Pancreas (tissue), 10 donors: ENCODE data around the gene CCHCR1. TPM values are rescaled to one million over a fixed set of nuclear protein-coding genes. Genes with fewer than 3 reads are reported as not detected.
A peak's percentile ranks its signal among the peaks of the same experiment; 100 is the strongest.

ENCODE experiments used
- ATAC-seq, 4 donors: fragments of 200-7000 bp; cut with Tn5 transposase; one replicate each; pipeline versions ENCODE4 v1.8.0 to v1.9.1; 2020; ENCODE audit warnings: mild to moderate bottlenecking in 4 of 4, moderate library complexity in 4 of 4
- DNase-seq, 6 donors: peaks; one replicate each; pipeline ENCODE4 v3.0.0-alpha.2; 2020
- FAIRE-seq: peaks from 2 replicates; lab custom pipeline; 2012; peaks lifted over from hg19 to GRCh38; lab: Jason Lieb, UNC
- H3K27ac ChIP-seq, 4 donors: fragments of 200-600 bp; sonication (generic); 1 replicate in 3 of 4; 2 replicates in 1 of 4; pipeline versions ENCODE4 v1.5.0 to v1.8.0; 2020
- H3K27me3 ChIP-seq, 4 donors: fragments of 200-600 bp; one replicate each; pipeline ENCODE4 v1.8.0; 2021
- H3K36me3 ChIP-seq, 3 donors: fragments of 200-600 bp; sonication (generic) in 1 of 3; one replicate each; pipeline versions ENCODE4 v1.5.0 to v1.8.0; 2020 to 2021
- H3K4me1 ChIP-seq, 3 donors: fragments of 200-600 bp; one replicate each; pipeline ENCODE4 v1.8.0; 2021
- H3K4me3 ChIP-seq, 4 donors: fragments of 200-600 bp; sonication (generic) in 2 of 4; one replicate each; pipeline versions ENCODE4 v1.5.0 to v1.8.0; 2020 to 2021
- H3K9me3 ChIP-seq, 4 donors: fragments of 200-600 bp; one replicate each; pipeline ENCODE4 v1.8.0; 2021
- WGBS, 2 donors: extraction: QIAGEN DNeasy Blood & Tissue Kit; methylation state at CpG; one replicate each; pipeline ENCODE4 v1.1.7; 2013; 5-methylcytosine and 5-hydroxymethylcytosine counted together
- intact Hi-C, 3 donors: fragments of 100-400 bp; cut with DNase I; formaldehyde crosslinking; loops; one replicate each; pipeline versions ENCODE4 v1.11.1 to v1.14.2; 2022
- polyA plus RNA-seq, 2 donors: library from polyadenylated mRNA; stranded (reverse); fragments of 200-250 nt; gene quantifications; one replicate each; pipeline ENCODE4 v1.2.3, GENCODE V29; 2013
- total RNA-seq, 6 donors: library from RNA; stranded (reverse); fragmentation: NEBNext Ultra II Directional in 4 of 6; extraction: Animal tissue kit (Norgen Biotek cat#: 25700) in 4 of 6; gene quantifications; one replicate each; pipeline versions ENCODE4 v1.2.1 to v1.2.4, GENCODE V29; 2021 to 2023
- TF ChIP-seq, protein P1 (sequence below), 4 donors: fragments of 200-600 bp; sonication (generic) in 3 of 4; IDR thresholded peaks; one replicate each; pipeline versions ENCODE4 v1.5.0 to v1.8.0; 2021; ENCODE audit warnings: antibody characterized with exemption in 4 of 4
- donor health status: healthy with polysubstance abuse.
- donor health status: DM: no; HTN: no; CAD: no; lungs with moderate emphysema.
- donor health status: DM: no; HTN: no; CAD: no.
- donor health status: control.
- donor health status: control.
- donor health status: Bipolar disorder and iron deficiency.
- donor health status: DM: yes; HTN: yes; CAD: no.
- donor health status: DM: no; HTN: no; CAD: no.
- donor health status: DM: no; HTN: no; CAD: no.
- donor health status: DM: yes; HTN: yes; CAD: no.

Gene CCHCR1
- total and polyA plus RNA-seq, 8 donors, result 6.7 to 27.0 (median 15.6) TPM

DNA sequence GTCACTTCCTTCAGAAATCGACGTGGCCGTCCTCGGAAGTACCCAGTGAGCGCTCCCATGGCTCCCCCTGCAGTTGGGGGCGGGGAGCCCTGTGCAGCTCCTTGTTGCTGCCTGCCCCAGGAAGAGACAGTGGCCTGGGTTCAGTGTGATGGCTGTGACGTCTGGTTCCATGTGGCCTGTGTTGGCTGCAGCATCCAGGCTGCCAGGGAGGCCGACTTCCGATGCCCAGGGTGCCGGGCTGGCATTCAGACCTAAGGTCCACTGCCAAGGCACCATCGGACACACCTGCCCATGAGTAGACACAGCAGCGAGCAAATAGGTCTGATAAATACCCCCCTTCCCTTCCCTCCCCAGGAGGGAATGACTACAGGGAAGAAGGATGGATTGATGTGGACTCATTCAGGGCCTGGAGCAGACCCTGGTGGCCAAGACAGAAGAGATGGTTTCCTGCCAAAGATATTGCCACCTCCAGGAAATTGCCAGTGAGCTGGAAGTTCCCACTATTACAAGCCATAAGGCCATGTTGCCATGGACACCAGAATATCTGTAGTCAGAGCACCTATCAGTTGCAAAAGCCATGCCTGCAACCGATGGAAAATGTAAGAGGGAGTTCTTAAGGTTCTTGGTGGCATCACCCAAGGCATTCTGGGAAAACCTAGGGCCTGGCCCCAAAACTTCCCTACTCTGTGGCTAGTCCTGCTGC is 5.0 kb upstream of the CCHCR1 start:
- WGBS, 2 donors, result 89 to 92% methylated on average over 13 of the region's 13 CpGs
- H3K4me1 ChIP-seq, result peaks cover 0 to 5% (median 4%) of the 10 kb centered on the region in 3 donors
- peak in 1 of 6 donors; percentile 51 for DNase-seq

GRCh38 chr6:31161216-31162126 is 3.9 kb upstream of the CCHCR1 start:
- Histone ChIP-seq H3K4me1 (peaks cover 0 to 9% (median 4%) of the 10 kb centered on the region in 3 donors), H3K9me3 (no peaks in the 10 kb centered on the region), H3K27me3 (no peaks in the 10 kb centered on the region), H3K27ac (no peak overlapping the region), H3K4me3 (no peak overlapping the region), H3K36me3 (peaks cover 0 to 6% (median 0%) of the 10 kb centered on the region in 3 donors)
- intact Hi-C loops, result no loop called here
- 91 to 94% methylated on average over 19 of the region's 19 CpGs for WGBS, 2 donors
- FAIRE-seq (no peak), DNase-seq (peak in 1 of 6 donors; percentile 64), ATAC-seq (no peak)
- TF ChIP-seq, protein P1, sequence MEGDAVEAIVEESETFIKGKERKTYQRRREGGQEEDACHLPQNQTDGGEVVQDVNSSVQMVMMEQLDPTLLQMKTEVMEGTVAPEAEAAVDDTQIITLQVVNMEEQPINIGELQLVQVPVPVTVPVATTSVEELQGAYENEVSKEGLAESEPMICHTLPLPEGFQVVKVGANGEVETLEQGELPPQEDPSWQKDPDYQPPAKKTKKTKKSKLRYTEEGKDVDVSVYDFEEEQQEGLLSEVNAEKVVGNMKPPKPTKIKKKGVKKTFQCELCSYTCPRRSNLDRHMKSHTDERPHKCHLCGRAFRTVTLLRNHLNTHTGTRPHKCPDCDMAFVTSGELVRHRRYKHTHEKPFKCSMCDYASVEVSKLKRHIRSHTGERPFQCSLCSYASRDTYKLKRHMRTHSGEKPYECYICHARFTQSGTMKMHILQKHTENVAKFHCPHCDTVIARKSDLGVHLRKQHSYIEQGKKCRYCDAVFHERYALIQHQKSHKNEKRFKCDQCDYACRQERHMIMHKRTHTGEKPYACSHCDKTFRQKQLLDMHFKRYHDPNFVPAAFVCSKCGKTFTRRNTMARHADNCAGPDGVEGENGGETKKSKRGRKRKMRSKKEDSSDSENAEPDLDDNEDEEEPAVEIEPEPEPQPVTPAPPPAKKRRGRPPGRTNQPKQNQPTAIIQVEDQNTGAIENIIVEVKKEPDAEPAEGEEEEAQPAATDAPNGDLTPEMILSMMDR (IDR thresholded peaks at IDR 0.05), result no peak

More for the DNA sequence above, 5.0 kb upstream of the CCHCR1 start:
- no peak overlapping the region for H3K4me3 ChIP-seq
- no peak overlapping the region for H3K27ac ChIP-seq
- intact Hi-C loops, result no loop called here
- H3K27me3 ChIP-seq, result no peaks in the 10 kb centered on the region
- H3K9me3 ChIP-seq, result no peaks in the 10 kb centered on the region
- peaks cover 0 to 6% (median 0%) of the 10 kb centered on the region in 3 donors for H3K36me3 ChIP-seq
- TF ChIP-seq, protein P1 (IDR thresholded peaks at IDR 0.05), result no peak
- no peak for ATAC-seq
- FAIRE-seq, result no peak

DNA sequence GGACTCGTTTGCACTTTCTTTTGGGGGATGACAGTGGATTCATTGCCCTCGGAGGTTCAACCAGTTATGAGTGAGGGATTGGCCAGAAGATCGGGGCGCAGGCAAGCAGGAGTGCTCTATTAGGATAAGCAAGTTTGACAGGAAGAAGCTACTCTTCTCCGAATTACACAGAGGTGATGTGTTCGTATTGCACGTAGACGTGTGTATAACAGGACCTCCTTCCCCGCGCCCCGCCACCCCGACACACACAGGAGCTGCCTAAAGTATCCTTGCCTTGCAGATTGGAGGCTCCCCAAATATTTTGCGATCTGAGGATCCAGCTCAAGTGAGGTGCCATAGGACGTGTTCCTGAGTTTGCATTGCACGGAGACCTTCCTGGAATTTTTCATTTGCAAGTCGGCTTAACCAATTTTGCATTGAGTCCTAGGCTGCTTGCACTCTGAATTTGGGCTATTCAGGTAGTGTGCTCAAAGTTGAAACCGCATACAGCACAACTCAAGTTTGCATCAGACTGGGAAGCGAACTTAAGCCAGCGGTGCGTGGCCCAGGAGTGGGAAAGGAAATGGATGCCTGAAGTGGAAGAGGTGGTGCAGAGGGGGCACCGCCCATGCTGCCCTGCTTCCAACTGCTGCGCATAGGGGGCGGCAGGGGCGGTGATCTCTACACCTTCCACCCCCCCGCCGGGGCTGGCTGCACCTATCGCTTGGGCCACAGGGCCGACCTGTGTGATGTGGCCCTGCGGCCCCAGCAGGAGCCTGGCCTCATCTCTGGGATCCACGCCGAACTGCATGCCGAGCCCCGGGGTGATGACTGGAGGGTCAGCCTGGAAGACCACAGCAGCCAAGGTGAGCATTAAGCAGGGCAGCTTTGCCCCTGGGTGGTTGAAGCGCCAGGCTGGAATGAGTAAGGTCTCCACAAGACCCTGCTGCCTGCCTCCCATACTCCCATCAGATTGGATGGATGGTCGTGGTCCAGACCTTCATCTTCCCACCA is 1.6 kb upstream of the CCHCR1 start:
- peaks cover 0 to 9% (median 4%) of the 10 kb centered on the region in 3 donors for H3K4me1 ChIP-seq
- intact Hi-C loops, result no loop called here
- WGBS, 2 donors, result 31 to 37% methylated on average over 35 of the region's 35 CpGs
- FAIRE-seq (no peak), DNase-seq (peak in 2 of 6 donors; percentile 55 to 73), ATAC-seq (no peak)
- TF ChIP-seq, protein P1 (IDR thresholded peaks at IDR 0.05), result no peak
- H3K27me3 ChIP-seq, result no peaks in the 10 kb centered on the region
- H3K9me3 ChIP-seq, result no peaks in the 10 kb centered on the region
- H3K36me3 ChIP-seq, result no peaks in the 10 kb centered on the region
- no peak overlapping the region for H3K27ac ChIP-seq
- H3K4me3 ChIP-seq, result peak overlapping the region; percentile 10 to 61 (median 48)

- ATAC-seq, result peak; percentile 88 to 98 (median 95)
- peak; percentile 98 to 99 (median 99) for DNase-seq
- intact Hi-C loops, result no loop called here
- FAIRE-seq, result peak; percentile 87
- 0% methylated on average over 65 of the region's 65 CpGs for WGBS, 2 donors
- Histone ChIP-seq H3K36me3 (no peaks in the 10 kb centered on the region), H3K9me3 (no peaks in the 10 kb centered on the region), H3K4me1 (peaks cover 0 to 9% (median 4%) of the 10 kb centered on the region in 3 donors), H3K27ac (peak within 1 kb of the TSS; percentile 48 to 69 (median 56)), H3K4me3 (peak within 1 kb of the TSS; percentile 18 to 61 (median 48)), H3K27me3 (no peaks in the 10 kb centered on the region)
- TF ChIP-seq, protein P1 (IDR thresholded peaks at IDR 0.05), result no peak
These were observed 699 bp upstream of the CCHCR1 start, which contains the start of gene TCF19 for GRCh38 chr6:31158140-31158862. TCF19 (plus strand) TSS chr6:31158589; CDS start chr6:31159470, 881 bp downstream.
